ENCODE results near the gene LHFPL2. TPM values are rescaled to one million over a fixed set of nuclear protein-coding genes. Genes with fewer than 3 reads are reported as not detected.

Gene LHFPL2
- total and polyA plus RNA-seq, 2 experiments from 2014 or later = 10.6 to 50.8 TPM

- peak overlapping the region; percentile 19; the same call in 1 of the 2 replicates for H3K27ac ChIP-seq (ENCODE audit: low read depth)
- H3K4me3 Mint-ChIP-seq = no peak overlapping the region
- peaks cover 27% of the 10 kb centered on the region for H3K36me3 ChIP-seq (ENCODE audit: insufficient read depth)
- H3K27me3 Mint-ChIP-seq (ENCODE audit: insufficient read depth, low read depth, poor library complexity) = peaks cover 4% of the 10 kb centered on the region
- DNase-seq (ENCODE audit: low spot score) (no peak), ATAC-seq (no peak)
- H3K4me3 ChIP-seq = no peak overlapping the region
- no peaks in the 10 kb centered on the region for H3K27me3 ChIP-seq (ENCODE audit: insufficient read depth)
- no peak overlapping the region for H2AFZ ChIP-seq
- peaks cover 82% of the 10 kb centered on the region for H3K36me3 Mint-ChIP-seq (ENCODE audit: low read depth)
- peaks cover 25% of the 10 kb centered on the region for H3K4me1 Mint-ChIP-seq
- no peak overlapping the region for H3K27ac Mint-ChIP-seq
- no peak for TF ChIP-seq POLR2AphosphoS5 (IDR thresholded peaks at IDR 0.05; ENCODE audit: low read depth)
- no peak for TF ChIP-seq ZNF114 (CRISPR knock-in tag; IDR thresholded peaks at IDR 0.05)
- no peak for TF ChIP-seq ZNF462 (CRISPR knock-in tag; IDR thresholded peaks at IDR 0.05)
- TF ChIP-seq STAT1 (IDR thresholded peaks at IDR 0.05; ENCODE audit: unreplicated experiment) = no peak
- TF ChIP-seq JUNB (IDR thresholded peaks at IDR 0.05; ENCODE audit: unreplicated experiment) = no peak
- no peak for TF ChIP-seq NANOG (IDR thresholded peaks at IDR 0.05; ENCODE audit: borderline replicate concordance)
- no peak for TF ChIP-seq CTCF (conservative IDR thresholded peaks at IDR 0.05; ENCODE audit: low read depth in 2 of 2)
- TF ChIP-seq ZNF331 (CRISPR knock-in tag; IDR thresholded peaks at IDR 0.05; ENCODE audit: low read depth) = no peak
- TF ChIP-seq ETS1 (IDR thresholded peaks at IDR 0.05) = no peak
- no peak for TF ChIP-seq REST (IDR thresholded peaks at IDR 0.05; ENCODE audit: unreplicated experiment)
- TF ChIP-seq CREB1 (CRISPR knock-in tag; IDR thresholded peaks at IDR 0.05; ENCODE audit: low read depth) = no peak
- no peak for TF ChIP-seq EZH2phosphoT487 (IDR thresholded peaks at IDR 0.05; ENCODE audit: unreplicated experiment)
- no peak for TF ChIP-seq EZH2 (IDR thresholded peaks at IDR 0.05; ENCODE audit: low read depth, unreplicated experiment)
- peaks cover 64% of the 10 kb centered on the region for H4K20me1 ChIP-seq (replicated peaks; ENCODE audit: insufficient read depth)
- no peaks in the 10 kb centered on the region; the same call in 2 of the 3 replicates for H3K9me3 Mint-ChIP-seq
- H3K4me1 ChIP-seq (ENCODE audit: insufficient read depth) = no peaks in the 10 kb centered on the region
- no peak overlapping the region for H3K4me2 ChIP-seq
- H3K9me2 ChIP-seq (ENCODE audit: insufficient read depth) = no peaks in the 10 kb centered on the region
- H3F3A ChIP-seq (replicated peaks; ENCODE audit: low read depth) = no peaks in the 10 kb centered on the region
- peaks cover 92% of the 10 kb centered on the region for H3K79me2 ChIP-seq (replicated peaks; ENCODE audit: insufficient read depth)
Observed at GRCh38 chr5:78628270-78628992, 20.1 kb downstream of the LHFPL2 start.
